Measurements from ENCODE around the gene KLC4. TPM values are rescaled to one million over a fixed set of nuclear protein-coding genes. Genes with fewer than 3 reads are reported as not detected.

Gene KLC4
- total and polyA plus RNA-seq, 9 of the 15 experiments (the other 6 are each of a cell fraction or from before 2014, with no cell fraction given) = 1.7 to 16.2 (median 7.7) TPM

DNA sequence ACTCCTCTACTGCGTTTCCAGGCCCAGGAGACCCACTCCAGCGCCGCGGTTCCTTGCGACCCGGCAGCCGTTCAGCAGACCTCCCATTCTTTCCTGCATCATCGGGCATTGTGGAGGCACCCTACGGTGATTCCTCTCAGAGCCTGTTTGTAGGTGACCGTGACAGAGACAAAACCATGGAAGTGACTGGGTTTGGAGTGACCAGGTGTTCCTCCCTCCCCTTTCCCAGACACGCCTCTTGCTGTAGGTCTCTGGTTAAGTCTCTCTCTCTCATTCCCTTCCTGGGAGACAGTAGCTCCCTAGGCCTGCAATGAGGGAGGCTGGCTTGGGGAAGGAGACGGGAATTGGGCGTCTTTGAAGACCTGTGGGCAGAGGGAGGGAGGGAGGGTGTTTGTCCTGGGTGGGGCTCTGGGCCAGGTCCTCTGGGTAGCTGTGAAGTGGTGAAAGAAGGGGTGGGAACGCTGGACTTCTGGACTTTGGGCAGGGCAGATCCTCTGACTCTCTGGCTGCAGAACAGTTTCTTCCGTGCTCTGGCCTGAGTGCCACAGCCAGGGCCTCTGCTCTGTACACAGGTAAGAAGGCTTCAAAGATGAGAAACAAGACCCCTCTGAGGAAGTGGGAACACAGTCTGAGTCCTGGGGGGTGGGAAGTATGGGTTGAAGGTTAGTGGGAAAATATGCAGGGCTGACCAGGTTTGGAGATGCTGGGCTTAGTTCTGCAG, 763 bp downstream of the KLC4 start (continued):
- TF ChIP-seq PREB (CRISPR knock-in tag; IDR thresholded peaks at IDR 0.05) = no peak
- no peak; the same call in 1 of the 2 replicates for TF ChIP-seq TARDBP (IDR thresholded peaks at IDR 0.05)
- no peak for TF ChIP-seq TFAM (CRISPR knock-in tag; conservative IDR thresholded peaks at IDR 0.05)
- no peak for TF ChIP-seq NFE2 (IDR thresholded peaks at IDR 0.05; ENCODE audit: low read depth)
- no peak for TF ChIP-seq E2F3 (CRISPR knock-in tag; IDR thresholded peaks at IDR 0.05)
- no peak for TF ChIP-seq MBD2 (IDR thresholded peaks at IDR 0.05; ENCODE audit: borderline replicate concordance, low read depth)
- no peak for TF ChIP-seq THAP12 (CRISPR knock-in tag; IDR thresholded peaks at IDR 0.05)
- no peak for TF ChIP-seq CUX1 (CRISPR knock-in tag; IDR thresholded peaks at IDR 0.05)
- TF ChIP-seq ETV6 (IDR thresholded peaks at IDR 0.05; ENCODE audit: borderline replicate concordance in 1 of 2, low read depth in 2 of 2, low read length in 1 of 2) = 0 out of 4 replicates have a peak, but pooled peaks of 1 of the 2 experiments have one; percentile 54
- TF ChIP-seq ETV6 (CRISPR knock-in tag; IDR thresholded peaks at IDR 0.05; ENCODE audit: borderline replicate concordance) = no peak
- no peak for TF ChIP-seq ZNF280A (IDR thresholded peaks at IDR 0.05; ENCODE audit: low read depth, partially characterized antibody)
